ENCODE data around the gene LRP2.
"Not testable (repeated sequence)": the region's sequence is repeated elsewhere in the genome, so short reads cannot be mapped to it uniquely, and the experiment has no call there.

Gene LRP2

DNA sequence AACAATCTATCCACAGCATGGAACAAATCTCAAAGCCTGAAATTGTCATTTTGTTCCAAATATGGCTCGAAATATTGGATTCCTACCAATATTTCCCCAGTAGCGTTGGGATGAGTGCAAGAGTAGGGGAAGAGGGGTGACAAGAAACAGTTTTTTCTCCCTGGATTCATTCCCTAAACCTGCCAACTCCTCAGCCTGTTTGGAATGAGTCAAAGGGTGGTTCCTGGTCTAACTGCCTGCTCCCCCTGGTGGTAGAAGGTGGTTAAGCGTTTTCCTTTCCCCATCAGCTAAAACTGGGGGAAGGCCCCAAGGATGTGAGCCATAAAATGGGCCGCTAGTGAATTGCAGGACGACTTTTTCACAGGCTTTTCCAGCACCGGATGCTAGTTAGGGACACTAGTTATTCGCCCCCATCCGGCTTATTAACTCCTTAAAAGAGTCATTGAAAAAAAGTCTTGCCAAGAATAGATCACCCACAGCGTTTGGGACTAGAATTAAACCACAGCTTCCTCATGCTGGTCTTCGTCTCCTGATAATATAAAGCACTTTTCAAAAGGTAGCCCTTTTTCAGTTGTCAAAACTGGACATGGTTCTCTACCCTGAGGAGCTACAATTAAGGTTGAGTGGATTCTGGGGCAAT lies 220.5 kb downstream of the LRP2 start:
- no peaks in the 10 kb centered on the region for H3K27me3 ChIP-seq (ENCODE audit: insufficient read depth, low read length)
- 35% methylated on average over 9 of the region's 10 CpGs for WGBS
- H3K9ac ChIP-seq (ENCODE audit: low read depth, low read length): no peak overlapping the region
- no peak overlapping the region for H3K4me3 ChIP-seq (ENCODE audit: low read length)
- H3K27ac ChIP-seq (ENCODE audit: low read depth, low read length): no peak overlapping the region
- peaks cover 34% of the 10 kb centered on the region for H3K4me1 ChIP-seq (ENCODE audit: insufficient read depth, low read length)
- H3K9me3 ChIP-seq (ENCODE audit: insufficient read depth, low read depth, low read length): no peaks in the 10 kb centered on the region
- H3K36me3 ChIP-seq (ENCODE audit: insufficient read depth, low read length): peaks cover 2% of the 10 kb centered on the region; the same call in 1 of the 2 replicates

DNA sequence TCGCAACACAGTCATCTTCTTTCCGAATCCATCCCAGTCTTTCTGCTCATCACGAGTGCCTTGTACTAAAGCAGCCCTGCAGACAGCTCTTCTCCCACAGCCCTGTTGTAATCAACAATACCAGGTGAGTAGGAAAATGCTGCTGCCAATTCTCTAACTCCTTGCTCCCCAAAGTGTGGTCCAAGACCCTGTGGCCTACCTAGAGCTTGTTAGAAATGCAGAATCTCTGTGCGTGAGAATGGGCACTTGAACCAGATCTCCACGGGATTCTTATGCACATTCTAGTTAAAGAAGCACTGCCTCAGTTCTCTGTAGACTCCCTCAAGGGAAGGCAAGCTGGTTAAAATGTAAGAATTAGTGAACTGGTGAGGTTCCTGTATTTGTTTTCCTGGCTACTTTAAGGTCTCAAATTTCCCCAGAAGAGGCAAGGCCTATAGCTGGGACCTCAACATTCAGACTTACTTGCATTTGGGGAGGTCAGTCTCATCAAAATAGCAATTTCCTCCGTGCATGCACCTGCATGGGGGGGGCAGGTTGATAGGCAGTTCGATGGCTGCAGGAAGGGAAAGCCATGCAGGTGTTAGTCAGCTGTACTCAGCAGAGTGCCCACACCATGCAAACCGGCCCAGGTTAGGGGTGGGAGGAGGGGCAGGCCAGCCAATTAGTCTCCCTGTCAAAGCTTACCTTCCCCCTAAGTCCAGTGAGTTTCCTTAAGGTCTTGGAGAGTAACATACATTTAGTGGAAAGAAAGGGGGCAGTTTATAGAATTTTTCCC lies 222.2 kb downstream of the LRP2 start:
- H3K4me3 ChIP-seq (ENCODE audit: low read length): no peak overlapping the region
- no peaks in the 10 kb centered on the region for H3K9me3 ChIP-seq (ENCODE audit: insufficient read depth, low read depth, low read length)
- WGBS: 46% methylated on average over 7 of the region's 8 CpGs
- peaks cover 34% of the 10 kb centered on the region for H3K4me1 ChIP-seq (ENCODE audit: insufficient read depth, low read length)
- H3K27me3 ChIP-seq (ENCODE audit: insufficient read depth, low read length): no peaks in the 10 kb centered on the region
- H3K36me3 ChIP-seq (ENCODE audit: insufficient read depth, low read length): no peaks in the 10 kb centered on the region; the same call in 1 of the 2 replicates
- H3K9ac ChIP-seq (ENCODE audit: low read depth, low read length): no peak overlapping the region
- peak overlapping the region; percentile 39; the same call in 1 of the 2 replicates for H3K27ac ChIP-seq (ENCODE audit: low read depth, low read length)

- WGBS: 83% methylated on average over 7 of the region's 7 CpGs
- no peak overlapping the region for H3K27ac ChIP-seq (ENCODE audit: low read depth, low read length)
- H3K36me3 ChIP-seq (ENCODE audit: insufficient read depth, low read length): no peaks in the 10 kb centered on the region; the same call in 1 of the 2 replicates
- peaks cover 34% of the 10 kb centered on the region for H3K4me1 ChIP-seq (ENCODE audit: insufficient read depth, low read length)
- H3K27me3 ChIP-seq (ENCODE audit: insufficient read depth, low read length): no peaks in the 10 kb centered on the region
- no peak overlapping the region for H3K9ac ChIP-seq (ENCODE audit: low read depth, low read length)
- H3K9me3 ChIP-seq (ENCODE audit: insufficient read depth, low read depth, low read length): no peaks in the 10 kb centered on the region
- no peak overlapping the region for H3K4me3 ChIP-seq (ENCODE audit: low read length)
Observed at GRCh38 chr2:169139145-169139544, 223.2 kb downstream of the LRP2 start.

- H3K9me3 ChIP-seq (ENCODE audit: insufficient read depth, low read depth, low read length): no peaks in the 10 kb centered on the region
- H3K4me3 ChIP-seq (ENCODE audit: low read length): no peak overlapping the region
- peaks cover 34% of the 10 kb centered on the region for H3K4me1 ChIP-seq (ENCODE audit: insufficient read depth, low read length)
- WGBS: 100% methylated on average over 2 of the region's 2 CpGs
- no peaks in the 10 kb centered on the region for H3K27me3 ChIP-seq (ENCODE audit: insufficient read depth, low read length)
- no peak overlapping the region for H3K27ac ChIP-seq (ENCODE audit: low read depth, low read length)
- no peaks in the 10 kb centered on the region; the same call in 1 of the 2 replicates for H3K36me3 ChIP-seq (ENCODE audit: insufficient read depth, low read length)
- no peak overlapping the region for H3K9ac ChIP-seq (ENCODE audit: low read depth, low read length)
Observed at GRCh38 chr2:169137924-169138323, 224.4 kb downstream of the LRP2 start.

DNA sequence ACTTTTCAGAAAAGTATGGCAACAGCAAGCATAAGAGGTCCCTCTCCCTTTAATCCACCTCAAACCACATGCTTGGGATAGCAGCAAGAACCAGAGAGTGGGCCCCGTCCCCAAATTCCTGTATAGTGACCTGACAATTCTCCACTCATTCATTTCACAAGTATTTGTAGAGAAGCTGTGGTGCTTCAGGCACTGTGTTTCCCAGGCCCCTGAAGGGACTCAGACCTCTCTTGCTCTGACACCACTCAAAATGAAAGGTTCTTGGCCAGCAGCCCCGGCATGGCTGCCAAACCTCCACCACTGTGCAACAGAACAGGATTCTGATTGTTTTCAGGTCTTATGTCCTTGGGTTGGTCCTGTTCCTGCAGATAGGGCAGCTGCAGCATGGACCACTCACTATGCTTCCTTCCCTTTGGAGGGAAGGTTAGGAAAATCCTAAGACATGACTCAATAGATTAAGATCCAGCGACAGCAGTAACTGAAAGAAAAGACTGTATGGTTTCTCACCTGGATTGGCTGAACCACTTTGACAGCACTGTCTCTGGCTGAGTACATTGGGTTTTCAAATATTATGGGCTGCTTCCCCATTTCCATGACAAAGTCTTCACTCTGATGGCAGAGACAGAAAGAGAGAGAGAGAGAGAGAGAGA lies 225.3 kb downstream of the LRP2 start:
- peaks cover 34% of the 10 kb centered on the region for H3K4me1 ChIP-seq (ENCODE audit: insufficient read depth, low read length)
- no peak overlapping the region for H3K4me3 ChIP-seq (ENCODE audit: low read length)
- no peak overlapping the region for H3K27ac ChIP-seq (ENCODE audit: low read depth, low read length)
- no peaks in the 10 kb centered on the region for H3K9me3 ChIP-seq (ENCODE audit: insufficient read depth, low read depth, low read length)
- WGBS: 73% methylated on average over 3 of the region's 3 CpGs
- no peak overlapping the region for H3K9ac ChIP-seq (ENCODE audit: low read depth, low read length)
- H3K36me3 ChIP-seq (ENCODE audit: insufficient read depth, low read length): no peaks in the 10 kb centered on the region; the same call in 1 of the 2 replicates
- H3K27me3 ChIP-seq (ENCODE audit: insufficient read depth, low read length): no peaks in the 10 kb centered on the region

DNA sequence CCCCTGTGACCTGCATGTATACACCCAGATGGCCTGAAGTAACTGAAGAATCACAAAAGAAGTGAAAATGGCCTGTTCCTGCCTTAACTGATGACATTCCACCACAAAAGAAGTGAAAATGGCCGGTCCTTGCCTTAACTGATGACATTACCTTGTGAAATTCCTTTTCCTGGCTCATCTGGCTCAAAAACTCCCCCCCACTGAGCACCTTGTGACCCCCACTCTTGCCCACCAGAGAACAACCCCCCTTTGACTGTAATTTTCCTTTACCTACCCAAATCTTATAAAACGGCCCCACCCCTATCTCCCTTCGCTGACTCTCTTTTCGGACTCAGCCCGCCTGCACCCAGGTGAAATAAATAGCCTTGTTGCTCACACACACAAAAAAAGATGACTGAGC lies 225.9 kb downstream of the LRP2 start:
- peaks cover 31% of the 10 kb centered on the region for H3K4me1 ChIP-seq (ENCODE audit: insufficient read depth, low read length)
- not testable (repeated sequence) for H3K27me3 ChIP-seq (ENCODE audit: insufficient read depth, low read length); H3K4me3 ChIP-seq (ENCODE audit: low read length); H3K36me3 ChIP-seq (ENCODE audit: insufficient read depth, low read length); H3K27ac ChIP-seq (ENCODE audit: low read depth, low read length); H3K9ac ChIP-seq (ENCODE audit: low read depth, low read length); H3K9me3 ChIP-seq (ENCODE audit: insufficient read depth, low read depth, low read length)
- WGBS: 66% methylated on average over 4 of the region's 5 CpGs

- not testable (repeated sequence) for H3K9ac ChIP-seq (ENCODE audit: low read depth, low read length); H3K27ac ChIP-seq (ENCODE audit: low read depth, low read length); H3K36me3 ChIP-seq (ENCODE audit: insufficient read depth, low read length); H3K9me3 ChIP-seq (ENCODE audit: insufficient read depth, low read depth, low read length); H3K4me3 ChIP-seq (ENCODE audit: low read length); H3K27me3 ChIP-seq (ENCODE audit: insufficient read depth, low read length)
- peaks cover 14% of the 10 kb centered on the region; the same call in 1 of the 2 replicates for H3K4me1 ChIP-seq (ENCODE audit: insufficient read depth, low read length)
- 78% methylated on average over 6 of the region's 6 CpGs for WGBS
Observed at GRCh38 chr2:169134272-169134671, 228.1 kb downstream of the LRP2 start.

DNA sequence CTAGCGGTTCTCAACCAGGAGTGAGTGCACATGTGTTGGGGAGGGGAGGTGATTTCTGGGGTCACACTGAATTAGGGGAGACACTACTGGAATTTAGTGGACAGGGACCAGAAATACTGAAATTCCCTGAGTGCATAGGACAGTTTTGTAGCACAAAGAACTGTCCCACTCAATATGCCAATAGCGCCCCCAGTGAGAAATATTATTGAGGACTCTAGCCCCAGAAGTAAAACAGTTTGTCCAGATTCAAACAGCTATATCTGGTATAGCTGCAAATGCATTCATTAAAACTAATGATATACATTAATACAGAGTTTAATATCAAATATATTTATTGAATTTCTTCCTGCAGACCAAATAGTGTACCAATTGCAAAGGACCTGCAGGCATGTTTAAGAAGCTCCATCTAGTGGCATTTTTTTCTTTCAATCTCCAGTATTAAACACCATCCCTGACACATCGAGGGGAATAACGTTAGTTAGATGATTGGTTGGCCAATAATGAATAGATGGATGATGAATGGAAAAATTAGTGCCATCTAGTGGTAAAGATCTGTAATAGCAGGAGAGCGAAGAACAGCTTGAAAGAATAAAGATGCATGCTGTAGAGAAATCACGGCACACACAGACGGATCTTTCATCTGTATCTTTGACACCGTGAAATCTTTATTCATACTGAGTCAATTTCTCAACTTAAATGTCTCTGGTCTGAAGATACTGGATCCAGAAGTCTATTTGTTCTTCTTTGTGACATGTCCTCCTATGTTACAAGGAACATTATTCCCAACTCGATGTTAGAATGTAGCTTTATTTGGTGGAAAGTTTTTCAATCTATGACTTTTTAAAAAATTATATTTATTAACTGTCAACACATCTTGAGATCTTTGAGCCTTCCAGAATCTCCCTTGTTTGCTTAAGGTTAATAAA lies 230.5 kb downstream of the LRP2 start:
- H3K4me3 ChIP-seq (ENCODE audit: low read length): no peak overlapping the region

GRCh38 chr2:169129703-169130243 lies 232.6 kb downstream of the LRP2 start:
- no peak overlapping the region for H3K9ac ChIP-seq (ENCODE audit: low read depth, low read length)
- WGBS: 92% methylated on average over 5 of the region's 5 CpGs
- H3K27ac ChIP-seq (ENCODE audit: low read depth, low read length): no peak overlapping the region
- no peak overlapping the region for H3K4me3 ChIP-seq (ENCODE audit: low read length)
- H3K27me3 ChIP-seq (ENCODE audit: insufficient read depth, low read length): no peaks in the 10 kb centered on the region
- no peaks in the 10 kb centered on the region for H3K9me3 ChIP-seq (ENCODE audit: insufficient read depth, low read depth, low read length)
- no peaks in the 10 kb centered on the region for H3K4me1 ChIP-seq (ENCODE audit: insufficient read depth, low read length)
- no peaks in the 10 kb centered on the region for H3K36me3 ChIP-seq (ENCODE audit: insufficient read depth, low read length)

More for the DNA sequence above, 230.5 kb downstream of the LRP2 start:
- H3K36me3 ChIP-seq (ENCODE audit: insufficient read depth, low read length): no peaks in the 10 kb centered on the region
- 0 out of 2 replicates have a peak, but pooled peaks cover under 1% of the 10 kb centered on the region for H3K4me1 ChIP-seq (ENCODE audit: insufficient read depth, low read length)
- H3K9ac ChIP-seq (ENCODE audit: low read depth, low read length): no peak overlapping the region
- H3K9me3 ChIP-seq (ENCODE audit: insufficient read depth, low read depth, low read length): no peaks in the 10 kb centered on the region
- H3K27ac ChIP-seq (ENCODE audit: low read depth, low read length): no peak overlapping the region
- no peaks in the 10 kb centered on the region for H3K27me3 ChIP-seq (ENCODE audit: insufficient read depth, low read length)
- WGBS: 46% methylated on average over 8 of the region's 9 CpGs

- 0 out of 2 replicates have a peak, but pooled peaks cover 6% of the 10 kb centered on the region for H3K4me1 ChIP-seq (ENCODE audit: insufficient read depth, low read length)
- no peak overlapping the region for H3K4me3 ChIP-seq (ENCODE audit: low read length)
- no peak overlapping the region for H3K27ac ChIP-seq (ENCODE audit: low read depth, low read length)
- H3K27me3 ChIP-seq (ENCODE audit: insufficient read depth, low read length): no peaks in the 10 kb centered on the region
- H3K9me3 ChIP-seq (ENCODE audit: insufficient read depth, low read depth, low read length): no peaks in the 10 kb centered on the region
- H3K36me3 ChIP-seq (ENCODE audit: insufficient read depth, low read length): no peaks in the 10 kb centered on the region
- H3K9ac ChIP-seq (ENCODE audit: low read depth, low read length): no peak overlapping the region
- 89% methylated on average over 4 of the region's 4 CpGs for WGBS
Observed at GRCh38 chr2:169119851-169120250, 242.5 kb downstream of the LRP2 start.

Measured in HUES64 (cell line).